ENCODE data around the gene TOR2A.
"Not testable (repeated sequence)": the region's sequence is repeated elsewhere in the genome, so short reads cannot be mapped to it uniquely, and the experiment has no call there.

The TOR2A gene

GRCh38 chr9:127761061-127761460 lies 26.0 kb upstream of the TOR2A start:
- TF ChIP-seq POLR2A (IDR thresholded peaks at IDR 0.05; ENCODE audit: low read length) = no peak
- TF ChIP-seq GATA1 (IDR thresholded peaks at IDR 0.05; ENCODE audit: low read depth, low read length) = no peak
- no peak for DNase-seq

- no peak for TF ChIP-seq GATA1 (IDR thresholded peaks at IDR 0.05; ENCODE audit: low read depth, low read length)
- TF ChIP-seq POLR2A (IDR thresholded peaks at IDR 0.05; ENCODE audit: low read length) = no peak
- DNase-seq = peak; percentile 48 to 73
Observed at GRCh38 chr9:127758843-127759242, 23.7 kb upstream of the TOR2A start.

- not testable (repeated sequence) for DNase-seq
Observed at GRCh38 chr9:127756776-127757175, 21.7 kb upstream of the TOR2A start.

GRCh38 chr9:127756233-127756632 lies 21.1 kb upstream of the TOR2A start:
- no peak for TF ChIP-seq POLR2A (IDR thresholded peaks at IDR 0.05; ENCODE audit: low read length)
- no peak for TF ChIP-seq GATA1 (IDR thresholded peaks at IDR 0.05; ENCODE audit: low read depth, low read length)
- no peak for DNase-seq

GRCh38 chr9:127755061-127756060 lies 20.3 kb upstream of the TOR2A start:
- no peak for DNase-seq
- TF ChIP-seq POLR2A (IDR thresholded peaks at IDR 0.05; ENCODE audit: low read length) (no peak), GATA1 (IDR thresholded peaks at IDR 0.05; ENCODE audit: low read depth, low read length) (no peak)

GRCh38 chr9:127754099-127755060 lies 19.3 kb upstream of the TOR2A start:
- no peak for TF ChIP-seq GATA1 (IDR thresholded peaks at IDR 0.05; ENCODE audit: low read depth, low read length)
- no peak for TF ChIP-seq POLR2A (IDR thresholded peaks at IDR 0.05; ENCODE audit: low read length)
- no peak for DNase-seq

GRCh38 chr9:127753622-127754021 lies 18.5 kb upstream of the TOR2A start:
- DNase-seq = no peak
- no peak for TF ChIP-seq GATA1 (IDR thresholded peaks at IDR 0.05; ENCODE audit: low read depth, low read length)
- no peak for TF ChIP-seq POLR2A (IDR thresholded peaks at IDR 0.05; ENCODE audit: low read length)

GRCh38 chr9:127753148-127753547 lies 18.1 kb upstream of the TOR2A start:
- TF ChIP-seq POLR2A (IDR thresholded peaks at IDR 0.05; ENCODE audit: low read length) (no peak), GATA1 (IDR thresholded peaks at IDR 0.05; ENCODE audit: low read depth, low read length) (no peak)

GRCh38 chr9:127751269-127752054 lies 16.4 kb upstream of the TOR2A start:
- TF ChIP-seq POLR2A (IDR thresholded peaks at IDR 0.05; ENCODE audit: low read length) (no peak), GATA1 (IDR thresholded peaks at IDR 0.05; ENCODE audit: low read depth, low read length) (no peak)
- DNase-seq = peak in 1 of 2 experiments; percentile 21

More at GRCh38 chr9:127753148-127753547, 18.1 kb upstream of the TOR2A start:
- no peak for DNase-seq

GRCh38 chr9:127749090-127749787 lies 14.1 kb upstream of the TOR2A start:
- no peak for TF ChIP-seq GATA1 (IDR thresholded peaks at IDR 0.05; ENCODE audit: low read depth, low read length)
- no peak for TF ChIP-seq POLR2A (IDR thresholded peaks at IDR 0.05; ENCODE audit: low read length)
- no peak for DNase-seq

GRCh38 chr9:127746959-127747569 lies 12.0 kb upstream of the TOR2A start:
- DNase-seq = no peak
- no peak for TF ChIP-seq GATA1 (IDR thresholded peaks at IDR 0.05; ENCODE audit: low read depth, low read length)
- no peak for TF ChIP-seq POLR2A (IDR thresholded peaks at IDR 0.05; ENCODE audit: low read length)

GRCh38 chr9:127744398-127745110 lies 9.5 kb upstream of the TOR2A start:
- TF ChIP-seq GATA1 (IDR thresholded peaks at IDR 0.05; ENCODE audit: low read depth, low read length) (no peak), POLR2A (IDR thresholded peaks at IDR 0.05; ENCODE audit: low read length) (no peak)
- no peak for DNase-seq
